K562 (cell line): ENCODE results near the gene MID1IP1. TPM values are rescaled to one million over a fixed set of nuclear protein-coding genes. Genes with fewer than 3 reads are reported as not detected.

ENCODE experiments used
- CBFA2T2 ChIP-seq: fragments of 450-650 bp; conservative IDR thresholded peaks from 2 replicates; pipeline ENCODE4 v1.6.1; 2017; ENCODE audit warnings: mild to moderate bottlenecking
- CXXC5 ChIP-seq: fragments of 250-450 bp; sonication (Bioruptor Pico); IDR thresholded peaks from 2 replicates; pipeline ENCODE4 v1.8.0; 2022; ENCODE audit warnings: inconsistent platforms, mild to moderate bottlenecking, moderate library complexity
- DMBX1 ChIP-seq: fragments of 250-450 bp; sonication (Bioruptor Pico); IDR thresholded peaks from 2 replicates; pipeline ENCODE4 v1.8.0; 2022; ENCODE audit warnings: inconsistent platforms, mild to moderate bottlenecking, moderate library complexity, borderline replicate concordance
- GABPB2 ChIP-seq: fragments of 250-450 bp; sonication (Bioruptor Pico); conservative IDR thresholded peaks from 2 replicates; pipeline ENCODE4 v1.5.1; 2021; ENCODE audit warnings: mild to moderate bottlenecking
- MAZ ChIP-seq, 2 experiments: fragments of 450-650 bp in 1 of 2; sonication (generic) in 1 of 2; formaldehyde crosslinking; IDR thresholded peaks in 1 of 2; conservative IDR thresholded peaks in 1 of 2; 2 replicates each; pipeline versions ENCODE4 v1.4.0 to v1.5.0; 2020; ENCODE audit warnings: mild to moderate bottlenecking in 1 of 2, missing genetic modification reagents in 1 of 2
- NBN ChIP-seq: fragments of 450-650 bp; IDR thresholded peaks from 2 replicates; pipeline ENCODE4 v1.6.1; 2016; ENCODE audit warnings: low read depth, mild to moderate bottlenecking
- NFATC3 ChIP-seq: fragments of 450-650 bp; IDR thresholded peaks from 2 replicates; pipeline ENCODE4 v1.6.1; 2017; ENCODE audit warnings: mild to moderate bottlenecking
- SIRT6 ChIP-seq: IDR thresholded peaks from one replicate; pipeline ENCODE4 v1.6.1; 2012; ENCODE audit warnings: low read depth, mild to moderate bottlenecking, control low read depth, inconsistent platforms, low read length, moderate library complexity
- SMAD3 ChIP-seq: fragments of 450-650 bp; formaldehyde crosslinking; conservative IDR thresholded peaks from 2 replicates; pipeline ENCODE4 v1.4.0; 2020; ENCODE audit warnings: mild to moderate bottlenecking
- SMARCA4 ChIP-seq: fragments of 450-650 bp; IDR thresholded peaks from 2 replicates; pipeline ENCODE4 v1.6.1; 2016
- SMC3 ChIP-seq: conservative IDR thresholded peaks from 2 replicates; pipeline ENCODE4 v1.6.1; 2011; ENCODE audit warnings: low read depth, low read length, improper control_type of control experiment; ENCODE audit not compliant: insufficient read depth
- SRSF9 ChIP-seq: fragments of 200-400 bp; formaldehyde crosslinking; IDR thresholded peaks from 2 replicates; pipeline ENCODE4 v1.6.1; 2017; ENCODE audit warnings: low read depth, low read length, borderline replicate concordance
- ZKSCAN1 ChIP-seq: fragments of 150-350 bp; IDR thresholded peaks from 2 replicates; pipeline ENCODE4 v1.6.1; 2016; ENCODE audit warnings: low read depth, low read length
- ZNF124 ChIP-seq: sonication (generic); formaldehyde crosslinking; IDR thresholded peaks from 2 replicates; pipeline ENCODE4 v1.8.1; 2022; ENCODE audit warnings: missing genetic modification reagents
- ZNF830 ChIP-seq: fragments of 250-450 bp; sonication (Bioruptor Pico); IDR thresholded peaks from 2 replicates; pipeline ENCODE4 v1.5.0; 2021; ENCODE audit warnings: mild to moderate bottlenecking
- polyA plus RNA-seq, 8 experiments: library from polyadenylated mRNA; depleted of rRNA in 4 of 8; stranded (reverse) in 5 of 8; unstranded in 3 of 8; fragments of >200 nt; fragmentation: Nextera tagmentation in 2 of 8; fragmentation: Illumina TruSeq in 1 of 8; extraction: Ambion mirVana in 2 of 8; extraction: Trizol in 1 of 8; gene quantifications; 2 replicates each; pipeline versions ENCODE4 v1.2.1 to v1.2.3, GENCODE V29; 2011 to 2014; ENCODE audit warnings: inconsistent platforms in 1 of 8, missing spikeins in 1 of 8
- total RNA-seq, 7 experiments: library from RNA; depleted of rRNA in 6 of 7; stranded (reverse); fragments of >200 nt in 6 of 7; fragmentation: Illumina TruSeq in 2 of 7; extraction: Trizol in 2 of 7; gene quantifications; 2 replicates each; pipeline versions ENCODE4 v1.2.1 to v1.2.3, GENCODE V29; 2011 to 2021; ENCODE audit warnings: low replicate concordance in 1 of 7
- TF ChIP-seq, protein P1 (sequence below), 2 experiments: fragments of 450-650 bp; IDR thresholded peaks; 2 replicates each; pipeline ENCODE4 v1.6.1; 2016; ENCODE audit warnings: mild to moderate bottlenecking in 2 of 2, borderline replicate concordance in 1 of 2, low read depth in 1 of 2, moderate library complexity in 1 of 2

MID1IP1 gene
- total and polyA plus RNA-seq, 9 of the 15 experiments (the other 6 are each of a cell fraction or from before 2014, with no cell fraction given): 0.51 to 102 (median 27.5) TPM

GRCh38 chrX:38817004-38817703, 15.9 kb downstream of the MID1IP1 start (continued):
- TF ChIP-seq ZNF830 (CRISPR knock-in tag) (no peak), SMARCA4 (peak; percentile 23; the same call in 1 of the 2 replicates), MAZ (CRISPR knock-in tag; conservative IDR thresholded peaks at IDR 0.05 in 1 of 2, IDR thresholded peaks at IDR 0.05 in 1 of 2) (peak; percentile 39 to 41; a peak in 2 of 4 replicates), DMBX1 (CRISPR knock-in tag) (0 out of 2 replicates have a peak, but pooled peaks have one; percentile 27), CBFA2T2 (no peak), ZNF124 (CRISPR knock-in tag) (no peak), GABPB2 (CRISPR knock-in tag) (no peak), NFATC3 (no peak), SMC3 (no peak), SMAD3 (CRISPR knock-in tag) (no peak), SRSF9 (no peak), NBN (no peak; the same call in 1 of the 2 replicates), ZKSCAN1 (no peak), CXXC5 (no peak), SIRT6 (no peak)
- TF ChIP-seq, protein P1, sequence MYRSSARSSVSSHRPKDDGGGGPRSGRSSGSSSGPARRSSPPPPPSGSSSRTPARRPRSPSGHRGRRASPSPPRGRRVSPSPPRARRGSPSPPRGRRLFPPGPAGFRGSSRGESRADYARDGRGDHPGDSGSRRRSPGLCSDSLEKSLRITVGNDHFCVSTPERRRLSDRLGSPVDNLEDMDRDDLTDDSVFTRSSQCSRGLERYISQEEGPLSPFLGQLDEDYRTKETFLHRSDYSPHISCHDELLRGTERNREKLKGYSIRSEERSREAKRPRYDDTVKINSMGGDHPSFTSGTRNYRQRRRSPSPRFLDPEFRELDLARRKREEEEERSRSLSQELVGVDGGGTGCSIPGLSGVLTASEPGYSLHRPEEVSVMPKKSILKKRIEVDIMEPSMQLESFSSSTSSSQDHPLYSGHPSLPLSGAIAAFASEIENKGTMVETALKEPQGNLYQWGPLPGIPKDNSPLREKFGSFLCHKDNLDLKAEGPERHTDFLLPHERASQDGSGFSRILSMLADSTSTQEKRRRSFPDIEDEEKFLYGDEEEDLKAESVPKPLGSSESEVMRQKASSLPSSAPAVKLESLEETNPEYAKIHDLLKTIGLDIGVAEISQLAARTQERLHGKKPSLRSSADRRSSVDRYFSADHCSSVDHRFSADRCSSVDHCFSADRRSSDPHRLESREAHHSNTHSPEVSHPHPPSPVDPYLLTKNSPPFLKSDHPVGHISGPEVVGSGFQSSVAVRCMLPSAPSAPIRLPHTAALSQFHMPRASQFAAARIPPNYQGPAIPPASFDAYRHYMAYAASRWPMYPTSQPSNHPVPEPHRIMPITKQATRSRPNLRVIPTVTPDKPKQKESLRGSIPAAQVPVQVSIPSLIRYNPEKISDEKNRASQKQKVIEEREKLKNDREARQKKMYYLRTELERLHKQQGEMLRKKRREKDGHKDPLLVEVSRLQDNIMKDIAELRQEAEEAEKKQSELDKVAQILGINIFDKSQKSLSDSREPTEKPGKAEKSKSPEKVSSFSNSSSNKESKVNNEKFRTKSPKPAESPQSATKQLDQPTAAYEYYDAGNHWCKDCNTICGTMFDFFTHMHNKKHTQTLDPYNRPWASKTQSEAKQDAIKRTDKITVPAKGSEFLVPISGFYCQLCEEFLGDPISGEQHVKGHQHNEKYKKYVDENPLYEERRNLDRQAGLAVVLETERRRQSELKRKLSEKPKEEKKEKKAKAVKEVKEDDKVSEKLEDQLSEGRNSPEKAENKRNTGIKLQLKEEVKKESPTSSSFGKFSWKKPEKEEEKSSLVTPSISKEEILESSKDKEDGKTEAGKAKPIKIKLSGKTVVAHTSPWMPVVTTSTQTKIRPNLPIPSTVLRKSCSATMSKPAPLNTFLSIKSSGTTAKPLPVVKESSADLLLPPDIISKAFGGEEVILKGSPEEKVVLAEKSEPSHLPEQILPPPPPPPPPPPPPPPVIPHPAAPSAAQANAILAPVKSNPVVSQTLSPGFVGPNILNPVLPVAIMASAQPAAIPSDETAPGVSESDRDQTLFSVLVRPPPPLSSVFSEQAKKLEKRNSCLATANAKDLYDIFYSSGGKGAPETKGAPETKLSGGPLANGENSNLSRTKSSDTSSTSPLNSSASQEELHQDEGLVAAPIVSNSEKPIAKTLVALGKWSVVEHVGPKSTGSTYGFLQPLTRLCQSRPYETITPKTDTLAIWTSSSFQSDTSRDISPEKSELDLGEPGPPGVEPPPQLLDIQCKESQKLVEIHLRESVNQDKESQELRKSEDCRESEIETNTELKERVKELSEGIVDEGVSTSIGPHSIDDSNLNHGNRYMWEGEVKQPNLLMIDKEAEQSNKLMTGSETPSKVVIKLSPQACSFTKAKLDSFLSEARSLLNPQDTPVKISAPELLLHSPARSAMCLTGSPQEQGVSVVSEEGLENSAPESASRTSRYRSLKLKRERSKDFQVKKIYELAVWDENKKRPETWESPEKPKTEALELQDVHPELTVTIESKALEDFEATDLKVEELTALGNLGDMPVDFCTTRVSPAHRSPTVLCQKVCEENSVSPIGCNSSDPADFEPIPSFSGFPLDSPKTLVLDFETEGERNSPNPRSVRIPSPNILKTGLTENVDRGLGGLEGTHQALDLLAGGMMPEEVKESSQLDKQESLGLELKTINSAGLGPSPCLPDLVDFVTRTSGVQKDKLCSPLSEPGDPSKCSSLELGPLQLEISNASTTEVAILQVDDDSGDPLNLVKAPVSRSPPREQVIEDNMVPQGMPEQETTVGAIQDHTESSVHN (IDR thresholded peaks at IDR 0.05; ENCODE audit: borderline replicate concordance in 1 of 2, low read depth in 1 of 2): no peak
